Stimulated activated CD4-positive, alpha-beta T cell treated with anti-CD3 and anti-CD28 coated beads, Interleukin-4, amount 100 ng/mL, for 48 hours (primary cell): ENCODE results near the gene DDX6.

Source experiments
- DNase-seq, 2 donors: peaks; one replicate each; pipeline ENCODE4 v3.0.0-alpha.2; 2020; ENCODE audit warnings: low read depth in 2 of 2

DDX6 gene

DNA sequence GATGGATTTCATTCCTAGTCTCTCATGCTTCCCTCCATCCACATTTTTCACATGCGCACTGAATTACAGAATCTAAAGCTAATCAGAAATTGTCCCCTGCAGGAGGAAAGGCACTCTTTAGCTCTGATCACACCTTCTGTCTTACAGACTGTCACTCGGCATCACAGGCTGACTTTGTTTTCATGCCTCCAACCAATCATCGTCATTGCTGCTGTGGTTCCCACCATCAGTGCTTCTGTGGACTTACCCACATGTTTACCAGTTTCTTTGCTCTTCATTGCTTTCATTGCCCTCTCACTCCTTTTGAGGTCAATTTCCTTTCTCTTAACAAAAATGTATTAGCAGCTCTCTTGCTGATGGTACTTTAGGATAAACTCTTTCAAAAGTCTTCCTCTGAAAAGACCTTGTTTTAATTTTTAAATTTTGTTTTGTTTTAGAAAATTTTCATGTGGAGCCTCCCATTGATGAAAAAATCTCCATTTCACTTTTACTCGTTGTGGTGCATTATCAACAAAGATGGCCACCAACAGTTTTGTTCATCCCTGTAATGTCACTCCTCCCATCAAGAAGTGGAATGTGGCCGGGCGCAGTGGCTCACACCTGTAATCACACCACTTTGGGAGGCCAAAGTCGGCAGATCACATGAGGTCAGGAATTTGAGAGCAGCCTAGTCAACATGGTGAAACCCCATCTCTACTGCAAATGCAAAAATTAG, 91.3 kb downstream of the DDX6 start:
- no peak for DNase-seq
